ENCODE data around the gene LYST.
"Not testable (repeated sequence)": the region's sequence is repeated elsewhere in the genome, so short reads cannot be mapped to it uniquely, and the experiment has no call there.

The LYST gene

GRCh38 chr1:235859789-235860188, 6.9 kb downstream of the LYST start:
- Mint-ChIP-seq H3K4me1 (ENCODE audit: low read depth) (peaks cover 59% of the 10 kb centered on the region), H3K4me3 (no peak overlapping the region), H3K27me3 (no peaks in the 10 kb centered on the region), H3K9me3 (peaks cover 5% of the 10 kb centered on the region), H3K27ac (no peak overlapping the region), H3K36me3 (ENCODE audit: low read depth) (peaks cover 40% of the 10 kb centered on the region)
- DNase-seq, result no peak

DNA sequence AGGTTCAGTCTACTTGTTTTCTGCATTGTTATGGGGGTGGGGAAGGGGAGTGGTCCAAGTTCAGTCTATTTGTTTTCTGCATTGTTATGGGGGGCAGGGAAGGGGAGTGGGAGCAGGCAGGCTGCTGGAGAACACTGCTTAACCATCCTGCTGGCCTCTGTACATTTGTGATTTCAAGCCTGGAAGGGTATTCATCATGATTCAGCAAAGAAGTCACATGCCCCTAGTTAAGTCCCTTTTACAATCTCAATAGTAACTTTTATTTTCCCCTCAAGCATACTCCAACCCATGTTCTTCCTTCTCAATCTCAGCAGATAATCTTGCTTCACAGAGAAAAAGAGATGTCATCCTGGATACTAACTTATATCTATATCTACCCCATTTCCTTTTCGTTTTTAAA, 7.9 kb downstream of the LYST start:
- H3K36me3 Mint-ChIP-seq (ENCODE audit: low read depth), result peaks cover 32% of the 10 kb centered on the region
- H3K9me3 Mint-ChIP-seq, result peaks cover 5% of the 10 kb centered on the region
- no peak for DNase-seq
- H3K4me1 Mint-ChIP-seq (ENCODE audit: low read depth), result peaks cover 59% of the 10 kb centered on the region
- H3K27me3 Mint-ChIP-seq, result no peaks in the 10 kb centered on the region
- no peak overlapping the region for H3K27ac Mint-ChIP-seq
- H3K4me3 Mint-ChIP-seq, result no peak overlapping the region

DNA sequence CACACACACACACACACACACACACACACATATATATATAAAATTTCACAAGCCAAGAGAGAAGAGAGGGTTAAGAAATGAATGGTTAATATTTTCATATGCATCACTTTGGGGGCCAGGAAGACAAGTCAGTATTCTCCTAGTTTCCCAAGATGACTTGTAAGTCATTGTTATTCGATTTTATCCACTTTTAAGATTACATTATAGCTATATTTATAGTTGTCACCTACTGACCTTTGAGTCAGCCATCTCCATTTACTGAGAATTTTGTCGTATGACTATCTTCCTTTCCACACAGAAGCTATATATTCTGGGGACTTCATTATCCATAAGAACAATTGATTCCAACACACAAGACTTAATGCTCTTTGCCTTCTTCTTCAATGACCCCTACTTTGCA, 8.9 kb downstream of the LYST start:
- Mint-ChIP-seq H3K4me3 (no peak overlapping the region), H3K36me3 (ENCODE audit: low read depth) (peaks cover 23% of the 10 kb centered on the region)
- DNase-seq, result no peak

GRCh38 chr1:235855811-235856429, 10.8 kb downstream of the LYST start:
- Mint-ChIP-seq H3K27me3 (no peaks in the 10 kb centered on the region), H3K4me3 (peak overlapping the region; percentile 44), H3K36me3 (ENCODE audit: low read depth) (peaks cover 15% of the 10 kb centered on the region), H3K27ac (peak overlapping the region; percentile 93), H3K4me1 (ENCODE audit: low read depth) (peaks cover 59% of the 10 kb centered on the region), H3K9me3 (peaks cover 5% of the 10 kb centered on the region)
- DNase-seq, result no peak

More for the DNA sequence above, 8.9 kb downstream of the LYST start:
- H3K9me3 Mint-ChIP-seq, result peaks cover 5% of the 10 kb centered on the region
- peaks cover 58% of the 10 kb centered on the region for H3K4me1 Mint-ChIP-seq (ENCODE audit: low read depth)
- no peaks in the 10 kb centered on the region for H3K27me3 Mint-ChIP-seq
- peak overlapping the region; percentile 93 for H3K27ac Mint-ChIP-seq

DNA sequence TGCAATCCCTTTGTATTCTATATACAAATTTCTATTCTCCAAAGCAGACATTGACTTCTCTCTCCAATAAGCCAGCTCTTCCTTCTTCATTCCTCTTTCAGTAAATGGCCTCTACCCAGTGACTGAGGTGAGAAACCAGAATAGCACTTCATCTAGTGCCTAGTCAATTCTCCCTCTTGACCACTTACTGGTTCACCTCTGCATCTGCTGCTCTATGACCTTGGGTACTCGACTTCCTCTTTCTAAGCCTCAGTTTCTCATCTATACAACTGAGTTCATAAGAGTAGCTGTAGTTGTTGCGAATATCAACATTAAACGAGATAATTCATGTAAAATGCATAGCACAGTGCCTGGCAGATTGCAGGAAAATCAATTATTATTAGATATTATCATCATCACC, 12.4 kb downstream of the LYST start:
- H3K4me1 Mint-ChIP-seq (ENCODE audit: low read depth), result peaks cover 75% of the 10 kb centered on the region
- no peaks in the 10 kb centered on the region for H3K27me3 Mint-ChIP-seq
- H3K36me3 Mint-ChIP-seq (ENCODE audit: low read depth), result peaks cover 26% of the 10 kb centered on the region
- peaks cover 5% of the 10 kb centered on the region for H3K9me3 Mint-ChIP-seq
- H3K27ac Mint-ChIP-seq, result peak overlapping the region; percentile 19
- no peak for DNase-seq
- H3K4me3 Mint-ChIP-seq, result no peak overlapping the region

- no peak for DNase-seq
- H3K4me3 Mint-ChIP-seq, result no peak overlapping the region
- H3K36me3 Mint-ChIP-seq (ENCODE audit: low read depth), result peaks cover 26% of the 10 kb centered on the region
- H3K4me1 Mint-ChIP-seq (ENCODE audit: low read depth), result peaks cover 82% of the 10 kb centered on the region
- H3K27me3 Mint-ChIP-seq, result no peaks in the 10 kb centered on the region
- H3K9me3 Mint-ChIP-seq, result peaks cover 5% of the 10 kb centered on the region
- H3K27ac Mint-ChIP-seq, result no peak overlapping the region
These were observed 13.1 kb downstream of the LYST start for GRCh38 chr1:235853653-235854052.

- Mint-ChIP-seq H3K27ac (no peak overlapping the region), H3K27me3 (no peaks in the 10 kb centered on the region), H3K4me3 (no peak overlapping the region), H3K9me3 (peaks cover 5% of the 10 kb centered on the region), H3K4me1 (ENCODE audit: low read depth) (peaks cover 87% of the 10 kb centered on the region), H3K36me3 (ENCODE audit: low read depth) (peaks cover 26% of the 10 kb centered on the region)
- DNase-seq, result no peak
These were observed 13.8 kb downstream of the LYST start for GRCh38 chr1:235852887-235853286.

GRCh38 chr1:235851939-235852338, 14.8 kb downstream of the LYST start:
- H3K4me3 Mint-ChIP-seq, result no peak overlapping the region
- H3K9me3 Mint-ChIP-seq, result peaks cover 2% of the 10 kb centered on the region
- no peaks in the 10 kb centered on the region for H3K27me3 Mint-ChIP-seq
- peaks cover 89% of the 10 kb centered on the region for H3K4me1 Mint-ChIP-seq (ENCODE audit: low read depth)
- H3K27ac Mint-ChIP-seq, result no peak overlapping the region
- no peak for DNase-seq
- peaks cover 27% of the 10 kb centered on the region for H3K36me3 Mint-ChIP-seq (ENCODE audit: low read depth)

DNA sequence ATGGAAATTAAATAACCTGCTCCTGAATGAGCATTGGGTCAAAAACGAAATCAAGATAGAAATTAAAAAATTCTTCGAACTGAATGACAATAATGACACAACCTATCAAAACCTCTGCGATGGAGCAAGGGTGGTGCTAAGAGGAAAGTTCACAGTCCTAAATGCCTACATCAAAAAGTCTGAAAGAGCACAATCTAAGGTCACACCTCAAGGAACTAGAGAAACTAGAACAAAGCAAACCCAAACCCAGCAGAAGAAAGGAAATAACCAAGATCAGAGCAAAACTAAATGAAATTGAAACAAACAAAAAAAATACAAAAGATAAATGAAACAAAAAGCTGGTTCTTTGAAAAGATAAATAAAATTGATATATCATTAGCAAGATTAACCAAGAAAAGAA, 18.5 kb downstream of the LYST start:
- H3K27me3 Mint-ChIP-seq, DNase-seq, H3K9me3 Mint-ChIP-seq: not testable (repeated sequence)
- H3K36me3 Mint-ChIP-seq (ENCODE audit: low read depth), result peaks cover 30% of the 10 kb centered on the region
- H3K4me1 Mint-ChIP-seq (ENCODE audit: low read depth), result peaks cover 80% of the 10 kb centered on the region
- peak overlapping the region; percentile 63 for H3K4me3 Mint-ChIP-seq
- H3K27ac Mint-ChIP-seq, result peak overlapping the region; percentile 80

DNA sequence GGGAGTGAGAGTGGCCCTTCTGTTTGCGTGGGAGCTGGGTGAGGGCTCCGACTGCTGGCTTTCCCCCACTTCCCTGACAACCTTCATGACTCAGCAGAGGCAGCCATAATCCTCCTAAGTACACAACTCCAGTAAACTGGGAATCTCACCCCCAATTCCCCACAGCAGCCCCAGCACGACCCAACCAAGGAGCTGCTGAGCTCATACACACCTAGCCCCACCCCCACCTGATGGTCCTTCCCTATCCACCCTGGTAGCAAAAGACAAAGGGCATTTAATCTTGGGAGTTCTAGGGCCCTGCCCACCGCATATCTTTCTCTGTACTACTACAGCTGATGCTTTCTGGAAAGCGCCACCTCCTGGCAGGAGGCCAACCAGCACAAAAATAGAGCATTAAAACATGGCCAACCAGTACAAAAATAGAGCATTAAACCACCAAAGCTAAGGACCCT, 21.0 kb downstream of the LYST start:
- H3K4me3 Mint-ChIP-seq, H3K27me3 Mint-ChIP-seq, DNase-seq, H3K9me3 Mint-ChIP-seq: not testable (repeated sequence)
- Mint-ChIP-seq H3K27ac (peak overlapping the region; percentile 48), H3K4me1 (ENCODE audit: low read depth) (peaks cover 76% of the 10 kb centered on the region), H3K36me3 (ENCODE audit: low read depth) (peaks cover 25% of the 10 kb centered on the region)

GRCh38 chr1:235844776-235845175, 21.9 kb downstream of the LYST start:
- H3K27me3 Mint-ChIP-seq, result no peaks in the 10 kb centered on the region
- peaks cover 20% of the 10 kb centered on the region for H3K36me3 Mint-ChIP-seq (ENCODE audit: low read depth)
- H3K4me1 Mint-ChIP-seq (ENCODE audit: low read depth), result peaks cover 72% of the 10 kb centered on the region
- DNase-seq, result no peak
- no peak overlapping the region for H3K27ac Mint-ChIP-seq
- H3K4me3 Mint-ChIP-seq, result no peak overlapping the region
- H3K9me3 Mint-ChIP-seq, result peaks cover 2% of the 10 kb centered on the region

GRCh38 chr1:235843461-235843961, 23.2 kb downstream of the LYST start:
- Mint-ChIP-seq H3K4me1 (ENCODE audit: low read depth) (peaks cover 62% of the 10 kb centered on the region), H3K27me3 (no peaks in the 10 kb centered on the region), H3K36me3 (ENCODE audit: low read depth) (peaks cover 20% of the 10 kb centered on the region), H3K9me3 (peaks cover 2% of the 10 kb centered on the region), H3K27ac (no peak overlapping the region), H3K4me3 (no peak overlapping the region)
- DNase-seq, result no peak

DNA sequence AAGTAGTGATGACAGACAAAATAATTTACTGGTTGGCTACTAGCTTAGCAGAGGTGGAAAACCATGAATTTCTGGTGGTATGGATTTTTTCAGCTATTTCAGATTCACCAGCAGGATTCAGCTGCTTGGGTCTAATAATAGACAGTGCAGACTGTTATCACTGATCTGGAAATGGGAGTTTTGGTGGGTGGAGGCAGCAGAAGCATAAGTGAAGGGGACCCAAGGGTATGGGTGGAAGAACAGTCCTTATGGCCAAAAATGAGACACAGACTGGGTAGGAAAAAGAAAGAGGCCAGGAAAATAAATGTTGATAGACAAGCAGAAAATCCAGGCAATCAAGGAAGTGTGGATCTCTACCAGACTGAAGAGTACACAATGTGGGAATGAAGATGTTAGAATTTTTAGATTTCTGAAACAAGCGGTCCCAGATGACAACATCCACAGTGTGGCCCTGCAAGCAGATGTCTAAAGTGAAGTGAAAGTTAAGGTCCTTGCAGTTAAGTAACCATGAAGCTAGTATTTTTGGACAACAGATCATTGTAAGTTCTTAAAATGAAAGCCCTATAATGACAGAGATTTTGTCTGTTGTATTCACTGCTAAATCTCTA, 24.7 kb downstream of the LYST start:
- Mint-ChIP-seq H3K9me3 (no peaks in the 10 kb centered on the region), H3K4me3 (no peak overlapping the region), H3K36me3 (ENCODE audit: low read depth) (peaks cover 15% of the 10 kb centered on the region), H3K27me3 (no peaks in the 10 kb centered on the region), H3K4me1 (ENCODE audit: low read depth) (peaks cover 48% of the 10 kb centered on the region), H3K27ac (no peak overlapping the region)
- no peak for DNase-seq

DNA sequence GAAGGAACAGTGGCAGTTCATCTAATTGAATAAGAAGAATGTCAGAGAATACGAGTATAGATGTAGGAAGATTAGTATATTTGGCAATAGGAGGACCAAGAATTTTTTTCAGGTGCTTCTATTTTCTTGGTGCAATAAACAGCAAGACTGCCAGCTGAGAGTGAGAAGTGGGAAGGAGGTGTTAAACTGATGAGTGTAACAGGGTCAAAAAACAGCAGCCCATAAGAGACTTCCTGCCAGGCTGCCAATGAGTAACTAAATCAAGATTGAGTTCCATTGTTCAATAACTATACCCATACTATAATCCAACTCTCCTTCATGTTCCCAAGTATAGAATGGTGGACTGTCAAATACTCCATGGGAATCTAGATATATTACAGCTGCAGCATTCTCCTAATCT, 28.7 kb downstream of the LYST start:
- peaks cover 13% of the 10 kb centered on the region for H3K36me3 Mint-ChIP-seq (ENCODE audit: low read depth)
- no peaks in the 10 kb centered on the region for H3K27me3 Mint-ChIP-seq
- H3K4me1 Mint-ChIP-seq (ENCODE audit: low read depth), result peaks cover 24% of the 10 kb centered on the region
- no peaks in the 10 kb centered on the region for H3K9me3 Mint-ChIP-seq
- no peak for DNase-seq
- H3K4me3 Mint-ChIP-seq, result no peak overlapping the region
- no peak overlapping the region for H3K27ac Mint-ChIP-seq

GRCh38 chr1:235835226-235835625, 31.5 kb downstream of the LYST start:
- Mint-ChIP-seq H3K36me3 (ENCODE audit: low read depth) (peaks cover 25% of the 10 kb centered on the region), H3K4me1 (ENCODE audit: low read depth) (peaks cover 17% of the 10 kb centered on the region), H3K4me3 (no peak overlapping the region), H3K27ac (no peak overlapping the region), H3K9me3 (no peaks in the 10 kb centered on the region), H3K27me3 (no peaks in the 10 kb centered on the region)
- no peak for DNase-seq
